H1 (cell line): ENCODE data around the gene ZSCAN25. TPM values are rescaled to one million over a fixed set of nuclear protein-coding genes. Genes with fewer than 3 reads are reported as not detected.

Source experiments
- BRCA1 ChIP-seq: IDR thresholded peaks from 2 replicates; pipeline ENCODE4 v1.6.1; 2012; ENCODE audit warnings: low read depth, low read length, improper control_type of control experiment
- CREB1 ChIP-seq: IDR thresholded peaks from 2 replicates; pipeline ENCODE4 v1.6.1; 2012; ENCODE audit warnings: inconsistent platforms
- polyA plus RNA-seq, 7 experiments: library from polyadenylated mRNA; depleted of rRNA in 3 of 7; stranded (reverse) in 5 of 7; unstranded in 2 of 7; fragments of >200 nt in 5 of 7; fragments of 200-250 nt in 2 of 7; gene quantifications; 1 replicate in 5 of 7; 2 replicates in 1 of 7; 4 replicates in 1 of 7; pipeline versions ENCODE4 v1.2.1 to v1.2.3, GENCODE V29; 2011 to 2013; ENCODE audit warnings: missing spikeins in 2 of 7, mixed read lengths in 2 of 7
- total RNA-seq: library from RNA; stranded (reverse); fragmentation: NEBNext Ultra II Directional; extraction: Animal tissue kit (Norgen Biotek cat#: 25700); gene quantifications from 2 replicates; pipeline ENCODE4 v1.2.1, GENCODE V29; 2021
- TF ChIP-seq, protein P1 (sequence below): fragments of 300-600 bp; sonication (generic); IDR thresholded peaks from 2 replicates; pipeline ENCODE4 v1.7.1; 2012; ENCODE audit warnings: low read length, moderate library complexity, mild to moderate bottlenecking, inconsistent platforms; ENCODE audit not compliant: insufficient replicate concordance

Gene ZSCAN25
- total and polyA plus RNA-seq, 2 of the 8 experiments (the other 6 are each of a cell fraction or from before 2014, with no cell fraction given), result 10.1 to 18.6 TPM

DNA sequence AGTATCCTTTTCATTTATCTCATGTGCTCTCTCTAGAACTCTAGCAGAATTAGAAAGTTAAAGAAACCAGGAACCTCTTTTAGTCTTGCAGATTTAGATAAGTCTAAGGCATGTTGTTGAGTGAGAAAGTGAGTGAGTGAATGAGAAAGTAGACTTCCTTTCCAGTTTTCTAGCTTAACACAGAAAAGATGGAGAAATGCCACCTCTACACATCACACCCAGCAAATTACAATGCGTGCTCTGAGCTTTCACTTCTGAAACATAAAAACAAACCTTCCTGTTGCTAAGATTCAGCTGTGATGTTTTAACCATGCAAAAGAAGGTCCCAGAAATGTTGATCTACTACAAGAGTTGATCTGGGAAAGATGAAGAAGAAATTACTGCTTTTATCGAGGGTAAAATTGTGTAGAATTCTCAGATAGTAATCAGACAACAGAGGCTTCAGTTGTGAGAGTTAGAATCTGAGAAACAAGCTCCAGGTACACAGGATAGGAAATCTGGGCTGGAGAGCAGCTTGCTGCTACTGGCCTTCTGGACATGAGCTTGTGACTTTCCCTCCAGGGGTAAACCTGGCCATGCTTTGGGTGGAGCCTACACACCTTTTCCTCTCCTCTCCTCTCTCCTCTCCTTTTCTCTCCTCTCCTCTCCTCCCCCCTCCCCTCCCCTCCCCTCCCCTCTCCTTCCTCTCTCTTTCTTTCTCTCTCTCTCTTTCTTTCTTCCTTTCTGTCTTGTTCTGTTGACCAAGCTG is 58.4 kb downstream of the ZSCAN25 start (continued):
- TF ChIP-seq, protein P1, sequence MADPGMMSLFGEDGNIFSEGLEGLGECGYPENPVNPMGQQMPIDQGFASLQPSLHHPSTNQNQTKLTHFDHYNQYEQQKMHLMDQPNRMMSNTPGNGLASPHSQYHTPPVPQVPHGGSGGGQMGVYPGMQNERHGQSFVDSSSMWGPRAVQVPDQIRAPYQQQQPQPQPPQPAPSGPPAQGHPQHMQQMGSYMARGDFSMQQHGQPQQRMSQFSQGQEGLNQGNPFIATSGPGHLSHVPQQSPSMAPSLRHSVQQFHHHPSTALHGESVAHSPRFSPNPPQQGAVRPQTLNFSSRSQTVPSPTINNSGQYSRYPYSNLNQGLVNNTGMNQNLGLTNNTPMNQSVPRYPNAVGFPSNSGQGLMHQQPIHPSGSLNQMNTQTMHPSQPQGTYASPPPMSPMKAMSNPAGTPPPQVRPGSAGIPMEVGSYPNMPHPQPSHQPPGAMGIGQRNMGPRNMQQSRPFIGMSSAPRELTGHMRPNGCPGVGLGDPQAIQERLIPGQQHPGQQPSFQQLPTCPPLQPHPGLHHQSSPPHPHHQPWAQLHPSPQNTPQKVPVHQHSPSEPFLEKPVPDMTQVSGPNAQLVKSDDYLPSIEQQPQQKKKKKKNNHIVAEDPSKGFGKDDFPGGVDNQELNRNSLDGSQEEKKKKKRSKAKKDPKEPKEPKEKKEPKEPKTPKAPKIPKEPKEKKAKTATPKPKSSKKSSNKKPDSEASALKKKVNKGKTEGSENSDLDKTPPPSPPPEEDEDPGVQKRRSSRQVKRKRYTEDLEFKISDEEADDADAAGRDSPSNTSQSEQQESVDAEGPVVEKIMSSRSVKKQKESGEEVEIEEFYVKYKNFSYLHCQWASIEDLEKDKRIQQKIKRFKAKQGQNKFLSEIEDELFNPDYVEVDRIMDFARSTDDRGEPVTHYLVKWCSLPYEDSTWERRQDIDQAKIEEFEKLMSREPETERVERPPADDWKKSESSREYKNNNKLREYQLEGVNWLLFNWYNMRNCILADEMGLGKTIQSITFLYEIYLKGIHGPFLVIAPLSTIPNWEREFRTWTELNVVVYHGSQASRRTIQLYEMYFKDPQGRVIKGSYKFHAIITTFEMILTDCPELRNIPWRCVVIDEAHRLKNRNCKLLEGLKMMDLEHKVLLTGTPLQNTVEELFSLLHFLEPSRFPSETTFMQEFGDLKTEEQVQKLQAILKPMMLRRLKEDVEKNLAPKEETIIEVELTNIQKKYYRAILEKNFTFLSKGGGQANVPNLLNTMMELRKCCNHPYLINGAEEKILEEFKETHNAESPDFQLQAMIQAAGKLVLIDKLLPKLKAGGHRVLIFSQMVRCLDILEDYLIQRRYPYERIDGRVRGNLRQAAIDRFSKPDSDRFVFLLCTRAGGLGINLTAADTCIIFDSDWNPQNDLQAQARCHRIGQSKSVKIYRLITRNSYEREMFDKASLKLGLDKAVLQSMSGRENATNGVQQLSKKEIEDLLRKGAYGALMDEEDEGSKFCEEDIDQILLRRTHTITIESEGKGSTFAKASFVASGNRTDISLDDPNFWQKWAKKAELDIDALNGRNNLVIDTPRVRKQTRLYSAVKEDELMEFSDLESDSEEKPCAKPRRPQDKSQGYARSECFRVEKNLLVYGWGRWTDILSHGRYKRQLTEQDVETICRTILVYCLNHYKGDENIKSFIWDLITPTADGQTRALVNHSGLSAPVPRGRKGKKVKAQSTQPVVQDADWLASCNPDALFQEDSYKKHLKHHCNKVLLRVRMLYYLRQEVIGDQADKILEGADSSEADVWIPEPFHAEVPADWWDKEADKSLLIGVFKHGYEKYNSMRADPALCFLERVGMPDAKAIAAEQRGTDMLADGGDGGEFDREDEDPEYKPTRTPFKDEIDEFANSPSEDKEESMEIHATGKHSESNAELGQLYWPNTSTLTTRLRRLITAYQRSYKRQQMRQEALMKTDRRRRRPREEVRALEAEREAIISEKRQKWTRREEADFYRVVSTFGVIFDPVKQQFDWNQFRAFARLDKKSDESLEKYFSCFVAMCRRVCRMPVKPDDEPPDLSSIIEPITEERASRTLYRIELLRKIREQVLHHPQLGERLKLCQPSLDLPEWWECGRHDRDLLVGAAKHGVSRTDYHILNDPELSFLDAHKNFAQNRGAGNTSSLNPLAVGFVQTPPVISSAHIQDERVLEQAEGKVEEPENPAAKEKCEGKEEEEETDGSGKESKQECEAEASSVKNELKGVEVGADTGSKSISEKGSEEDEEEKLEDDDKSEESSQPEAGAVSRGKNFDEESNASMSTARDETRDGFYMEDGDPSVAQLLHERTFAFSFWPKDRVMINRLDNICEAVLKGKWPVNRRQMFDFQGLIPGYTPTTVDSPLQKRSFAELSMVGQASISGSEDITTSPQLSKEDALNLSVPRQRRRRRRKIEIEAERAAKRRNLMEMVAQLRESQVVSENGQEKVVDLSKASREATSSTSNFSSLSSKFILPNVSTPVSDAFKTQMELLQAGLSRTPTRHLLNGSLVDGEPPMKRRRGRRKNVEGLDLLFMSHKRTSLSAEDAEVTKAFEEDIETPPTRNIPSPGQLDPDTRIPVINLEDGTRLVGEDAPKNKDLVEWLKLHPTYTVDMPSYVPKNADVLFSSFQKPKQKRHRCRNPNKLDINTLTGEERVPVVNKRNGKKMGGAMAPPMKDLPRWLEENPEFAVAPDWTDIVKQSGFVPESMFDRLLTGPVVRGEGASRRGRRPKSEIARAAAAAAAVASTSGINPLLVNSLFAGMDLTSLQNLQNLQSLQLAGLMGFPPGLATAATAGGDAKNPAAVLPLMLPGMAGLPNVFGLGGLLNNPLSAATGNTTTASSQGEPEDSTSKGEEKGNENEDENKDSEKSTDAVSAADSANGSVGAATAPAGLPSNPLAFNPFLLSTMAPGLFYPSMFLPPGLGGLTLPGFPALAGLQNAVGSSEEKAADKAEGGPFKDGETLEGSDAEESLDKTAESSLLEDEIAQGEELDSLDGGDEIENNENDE, result no peak
- TF ChIP-seq CREB1 (no peak), BRCA1 (no peak)
